Activated B cell treated with CpG ODN at 0.5 μM for 24 hours (primary cell): ENCODE results near the gene LRRC10B. TPM values are rescaled to one million over a fixed set of nuclear protein-coding genes. Genes with fewer than 3 reads are reported as not detected.

Experiments used
- ATAC-seq: fragments of 200-7000 bp; cut with Tn5 transposase; one replicate; pipeline ENCODE4 v1.10.0; 2021; ENCODE audit warnings: low read depth, mild to moderate bottlenecking, moderate library complexity
- CTCF ChIA-PET: fragments of 350-600 bp; sonication (Branson Sonifier 250); formaldehyde crosslinking; loops from one replicate; lab custom pipeline; 2021; ENCODE audit warnings: antibody characterized with exemption; lab: Charles Lee
- POLR2A ChIA-PET: fragments of 350-600 bp; sonication (Branson Sonifier 250); formaldehyde crosslinking; loops from one replicate; lab custom pipeline; 2021; ENCODE audit warnings: antibody characterized with exemption; lab: Charles Lee
- DNase-seq: peaks from one replicate; pipeline ENCODE4 v3.0.0; 2022
- H3K27ac Mint-ChIP-seq: one replicate; pipeline ENCODE4 v1.8.0; 2020; ENCODE audit warnings: mixed read lengths
- H3K27me3 Mint-ChIP-seq: one replicate; pipeline ENCODE4 v1.8.0; 2021; ENCODE audit warnings: mixed read lengths
- H3K36me3 Mint-ChIP-seq: one replicate; pipeline ENCODE4 v1.8.0; 2021; ENCODE audit warnings: low read depth, mixed read lengths
- H3K4me1 Mint-ChIP-seq: one replicate; pipeline ENCODE4 v1.8.0; 2021; ENCODE audit warnings: mixed read lengths
- H3K4me3 Mint-ChIP-seq: one replicate; pipeline ENCODE4 v1.8.0; 2020; ENCODE audit warnings: mild to moderate bottlenecking, mixed read lengths
- H3K9me3 Mint-ChIP-seq: one replicate; pipeline ENCODE4 v1.8.0; 2020; ENCODE audit warnings: mixed read lengths
- intact Hi-C: fragments of 100-400 bp; cut with micrococcal nuclease; formaldehyde crosslinking; loops from one replicate; pipeline ENCODE4 v1.15.1; 2024
- total RNA-seq: library from RNA; stranded (reverse); gene quantifications from 2 replicates; pipeline ENCODE4 v1.2.3, GENCODE V29; 2022
- TF ChIP-seq, protein P1 (sequence below): fragments of 200-600 bp; IDR thresholded peaks from one replicate; pipeline ENCODE4 v1.8.0; 2022; ENCODE audit warnings: antibody characterized with exemption, mild to moderate bottlenecking

Gene LRRC10B
- total RNA-seq, 1 donor from 2014 or later: not detected

DNA sequence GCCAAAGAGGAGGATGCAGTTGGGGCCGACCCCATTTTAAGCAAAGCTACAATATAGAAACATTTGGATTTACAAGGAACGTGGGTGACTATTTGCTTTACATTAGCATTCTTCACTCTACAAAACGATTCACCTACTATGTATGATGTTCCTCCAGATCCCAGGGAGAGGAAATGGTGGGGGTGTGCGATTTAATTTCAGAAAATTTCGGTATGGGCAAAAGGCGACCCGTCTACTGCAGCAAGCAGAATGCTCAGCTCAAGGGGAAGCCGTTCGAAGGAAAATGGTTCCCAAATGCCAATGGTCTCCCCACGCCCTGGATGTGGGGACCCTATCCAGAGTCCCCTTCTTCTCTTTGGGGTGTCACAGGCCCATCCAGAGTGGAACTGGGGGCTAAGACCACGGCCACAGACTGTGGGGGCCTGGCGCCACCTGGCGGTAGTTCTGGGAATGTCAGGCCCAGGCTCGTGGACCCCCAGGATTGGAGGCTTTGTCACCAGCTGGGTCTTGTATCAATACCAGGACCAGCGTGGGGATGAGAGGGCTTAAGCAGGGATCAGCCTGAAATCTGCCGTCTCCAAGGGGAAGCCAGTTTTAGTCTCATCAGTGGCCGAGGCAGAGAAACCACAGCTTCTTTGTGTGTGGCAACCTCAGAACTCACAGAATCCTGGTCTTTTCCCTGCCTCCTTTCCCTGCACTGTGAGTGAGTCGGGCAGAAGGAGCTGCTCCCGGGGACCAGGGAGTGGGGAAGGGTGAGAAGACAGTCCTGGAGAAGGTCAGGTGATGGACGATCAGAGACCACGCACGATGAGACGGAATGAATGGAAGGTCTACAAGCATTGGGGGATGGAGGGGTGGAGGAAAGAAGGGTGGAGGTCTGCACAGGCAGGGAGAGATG is 8.4 kb downstream of the LRRC10B start:
- CTCF ChIA-PET: interaction anchor here (1.0 to 2.2 kb wide), 13 partner anchors 9 to 686 kb away, joined by 3 to 44 read pairs (median 4); partner anchors contain the start of genes CPSF7 and SDHAF2
- peak; percentile 60 for DNase-seq
- POLR2A ChIA-PET: interaction anchor here (0.7 to 1.7 kb wide), 2 partner anchors 71 to 83 kb away, joined by 4 to 6 read pairs; no protein-coding TSS in a partner anchor
- H3K4me1 Mint-ChIP-seq: peaks cover 9% of the 10 kb centered on the region
- H3K9me3 Mint-ChIP-seq: no peaks in the 10 kb centered on the region
- H3K36me3 Mint-ChIP-seq: no peaks in the 10 kb centered on the region
- intact Hi-C loops: loop anchor here (1.0 kb wide), 2 partner anchors 40 to 71 kb away; no protein-coding TSS in a partner anchor
- peak; percentile 68 for ATAC-seq
- no peak overlapping the region for H3K4me3 Mint-ChIP-seq
- peaks cover 26% of the 10 kb centered on the region for H3K27me3 Mint-ChIP-seq
- TF ChIP-seq, protein P1, sequence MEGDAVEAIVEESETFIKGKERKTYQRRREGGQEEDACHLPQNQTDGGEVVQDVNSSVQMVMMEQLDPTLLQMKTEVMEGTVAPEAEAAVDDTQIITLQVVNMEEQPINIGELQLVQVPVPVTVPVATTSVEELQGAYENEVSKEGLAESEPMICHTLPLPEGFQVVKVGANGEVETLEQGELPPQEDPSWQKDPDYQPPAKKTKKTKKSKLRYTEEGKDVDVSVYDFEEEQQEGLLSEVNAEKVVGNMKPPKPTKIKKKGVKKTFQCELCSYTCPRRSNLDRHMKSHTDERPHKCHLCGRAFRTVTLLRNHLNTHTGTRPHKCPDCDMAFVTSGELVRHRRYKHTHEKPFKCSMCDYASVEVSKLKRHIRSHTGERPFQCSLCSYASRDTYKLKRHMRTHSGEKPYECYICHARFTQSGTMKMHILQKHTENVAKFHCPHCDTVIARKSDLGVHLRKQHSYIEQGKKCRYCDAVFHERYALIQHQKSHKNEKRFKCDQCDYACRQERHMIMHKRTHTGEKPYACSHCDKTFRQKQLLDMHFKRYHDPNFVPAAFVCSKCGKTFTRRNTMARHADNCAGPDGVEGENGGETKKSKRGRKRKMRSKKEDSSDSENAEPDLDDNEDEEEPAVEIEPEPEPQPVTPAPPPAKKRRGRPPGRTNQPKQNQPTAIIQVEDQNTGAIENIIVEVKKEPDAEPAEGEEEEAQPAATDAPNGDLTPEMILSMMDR: peak; percentile 64
- H3K27ac Mint-ChIP-seq: no peak overlapping the region

DNA sequence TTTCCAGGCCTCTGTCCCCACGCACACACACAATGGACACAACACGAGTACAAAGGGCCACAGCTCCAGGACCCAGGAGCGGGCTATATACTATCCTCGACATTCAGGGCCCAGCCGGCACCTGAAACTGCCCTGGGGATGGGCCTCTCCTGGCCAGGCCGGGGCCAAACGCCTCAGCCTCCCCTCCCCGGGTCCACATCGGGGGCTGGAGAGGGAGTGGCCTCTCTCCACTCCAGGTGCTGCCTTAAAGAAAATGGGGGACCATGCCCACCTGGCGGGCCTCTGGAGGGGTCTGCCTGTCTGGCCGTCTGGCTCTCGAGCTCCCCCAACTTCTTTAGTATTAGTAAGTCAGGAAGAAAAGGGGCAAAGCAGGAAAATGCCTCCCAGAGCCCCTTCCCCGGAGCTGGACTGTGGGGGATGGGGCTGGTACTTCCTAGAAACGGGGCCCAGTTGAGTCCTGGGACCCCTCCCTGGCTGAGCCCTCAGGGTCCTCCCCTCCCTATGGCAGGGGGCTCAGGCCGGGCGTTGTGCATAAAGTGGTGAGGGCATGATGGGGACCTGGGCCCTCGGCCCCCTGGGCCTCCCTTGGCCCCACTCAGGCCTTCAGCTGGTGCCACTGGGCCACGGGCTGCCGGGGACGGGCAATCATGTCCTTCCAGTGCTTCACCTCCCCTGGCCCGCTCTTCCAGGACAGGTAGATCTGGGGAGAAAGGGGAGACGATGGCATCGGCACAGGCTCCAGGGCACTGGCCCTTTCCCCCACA is 9.7 kb downstream of the LRRC10B start:
- Mint-ChIP-seq H3K4me1 (peaks cover 9% of the 10 kb centered on the region), H3K9me3 (no peaks in the 10 kb centered on the region), H3K27me3 (peaks cover 21% of the 10 kb centered on the region), H3K36me3 (no peaks in the 10 kb centered on the region), H3K4me3 (no peak overlapping the region), H3K27ac (no peak overlapping the region)
- intact Hi-C loops: no loop called here
- no peak for DNase-seq
- ATAC-seq: no peak
- POLR2A ChIA-PET: no interaction called here
- CTCF ChIA-PET: interaction anchor here (1.0 to 2.2 kb wide), 6 partner anchors 8 to 688 kb away, joined by 4 to 44 read pairs (median 6); no protein-coding TSS in a partner anchor
- TF ChIP-seq, protein P1: no peak

DNA sequence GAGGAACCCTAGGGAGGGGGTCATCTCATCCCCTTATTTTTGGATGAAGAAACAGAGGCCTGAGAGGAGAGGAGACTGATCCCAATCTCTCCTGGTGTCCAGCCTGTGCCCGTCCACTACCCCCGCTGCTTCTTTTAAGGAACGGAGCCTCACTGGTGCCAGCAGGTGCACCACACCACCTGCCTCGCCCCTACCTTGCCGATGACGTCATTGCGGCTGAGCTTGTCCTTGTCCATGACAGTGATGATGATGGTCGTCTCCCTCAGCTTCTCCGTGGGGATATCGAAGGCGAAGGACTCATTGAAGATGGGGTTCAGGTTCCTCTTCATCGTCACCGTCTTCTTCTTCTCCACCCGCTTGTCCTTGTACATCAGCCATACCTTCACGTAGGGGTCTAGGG is 14.3 kb downstream of the LRRC10B start:
- H3K27me3 Mint-ChIP-seq: peaks cover 28% of the 10 kb centered on the region
- CTCF ChIA-PET: no interaction called here
- intact Hi-C loops: no loop called here
- DNase-seq (no peak), ATAC-seq (no peak)
- no peak overlapping the region for H3K4me3 Mint-ChIP-seq
- H3K4me1 Mint-ChIP-seq: no peaks in the 10 kb centered on the region
- TF ChIP-seq, protein P1: no peak
- no peak overlapping the region for H3K27ac Mint-ChIP-seq
- POLR2A ChIA-PET: no interaction called here
- H3K36me3 Mint-ChIP-seq: no peaks in the 10 kb centered on the region
- no peaks in the 10 kb centered on the region for H3K9me3 Mint-ChIP-seq

DNA sequence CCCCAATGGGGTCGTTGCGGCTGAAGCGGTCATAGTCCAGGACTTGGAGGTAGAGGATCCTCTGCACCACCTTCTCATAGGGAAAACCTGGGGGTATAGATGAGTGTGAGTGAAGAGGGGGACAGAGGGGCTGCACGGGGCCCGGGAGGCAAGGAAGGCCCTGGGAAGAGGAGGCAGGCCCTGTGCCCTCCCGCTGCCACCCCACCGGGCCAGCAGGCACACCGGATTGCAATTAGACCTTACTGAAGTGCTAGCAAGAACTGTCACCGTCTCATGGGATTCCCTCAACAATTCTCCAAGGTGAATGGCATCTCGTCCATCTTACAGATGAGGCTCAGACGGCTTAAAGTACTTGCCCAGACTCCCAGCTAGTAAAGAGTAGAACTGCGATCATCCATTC is 15.9 kb downstream of the LRRC10B start:
- ChIA-PET CTCF (no interaction called here), POLR2A (no interaction called here)
- ATAC-seq: no peak
- Mint-ChIP-seq H3K4me3 (no peak overlapping the region), H3K9me3 (no peaks in the 10 kb centered on the region), H3K36me3 (no peaks in the 10 kb centered on the region), H3K27ac (no peak overlapping the region), H3K4me1 (no peaks in the 10 kb centered on the region), H3K27me3 (peaks cover 28% of the 10 kb centered on the region)
- intact Hi-C loops: no loop called here
- no peak for DNase-seq
- TF ChIP-seq, protein P1: no peak
